HG03139 (cell line): Measurements from ENCODE around the gene OR8K3.

Source experiments
- ATAC-seq: cut with Tn5 transposase; IDR thresholded peaks from one replicate; pipeline ENCODE4 v1.9.1; 2021; ENCODE audit not compliant: unreplicated experiment

The OR8K3 gene

GRCh38 chr11:56314844-56315243 lies at the start of gene OR8K3:
OR8K3 (plus strand) TSS chr11:56315144; CDS start chr11:56318307, 3,163 bp downstream.
- no peak for ATAC-seq

GRCh38 chr11:56271092-56271491 lies 43.9 kb upstream of the OR8K3 start:
- no peak for ATAC-seq

- no peak for ATAC-seq
These were observed 41.1 kb upstream of the OR8K3 start, which contains the start of gene OR5T1 for GRCh38 chr11:56273854-56274253. OR5T1 (plus strand) TSS chr11:56274154; CDS start chr11:56275639, 1,485 bp downstream.

GRCh38 chr11:56292154-56292553 lies 22.8 kb upstream of the OR8K3 start, which contains the start of gene OR8H1:
OR8H1 (minus strand) TSS chr11:56292254; CDS start chr11:56291062, 1,192 bp downstream.
- ATAC-seq: no peak

GRCh38 chr11:56296898-56297297 lies 18.0 kb upstream of the OR8K3 start:
- no peak for ATAC-seq

GRCh38 chr11:56307836-56308235 lies 7.1 kb upstream of the OR8K3 start:
- no peak for ATAC-seq

- ATAC-seq: no peak
These were observed 17.0 kb downstream of the OR8K3 start for GRCh38 chr11:56331861-56332491.

- ATAC-seq: no peak
These were observed 18.2 kb downstream of the OR8K3 start for GRCh38 chr11:56333156-56333555.

- ATAC-seq: no peak
These were observed 25.3 kb downstream of the OR8K3 start for GRCh38 chr11:56340289-56340688.

GRCh38 chr11:56345739-56346138 lies 30.8 kb downstream of the OR8K3 start, which contains the start of gene OR8K1:
OR8K1 (plus strand) TSS chr11:56346039; CDS start chr11:56346039, 0 bp downstream.
- ATAC-seq: no peak

- no peak for ATAC-seq
These were observed 39.0 kb downstream of the OR8K3 start, which contains the start of gene OR8J1 for GRCh38 chr11:56353991-56354390. OR8J1 (plus strand) TSS chr11:56354291; CDS start chr11:56360247, 5,956 bp downstream.
